Measurements from ENCODE around the gene ERBB4. TPM values are rescaled to one million over a fixed set of nuclear protein-coding genes. Genes with fewer than 3 reads are reported as not detected.
"Not testable (repeated sequence)": the region's sequence is repeated elsewhere in the genome, so short reads cannot be mapped to it uniquely, and the experiment has no call there.

The ERBB4 gene
- total RNA-seq, 1 donor = 5.8 TPM

DNA sequence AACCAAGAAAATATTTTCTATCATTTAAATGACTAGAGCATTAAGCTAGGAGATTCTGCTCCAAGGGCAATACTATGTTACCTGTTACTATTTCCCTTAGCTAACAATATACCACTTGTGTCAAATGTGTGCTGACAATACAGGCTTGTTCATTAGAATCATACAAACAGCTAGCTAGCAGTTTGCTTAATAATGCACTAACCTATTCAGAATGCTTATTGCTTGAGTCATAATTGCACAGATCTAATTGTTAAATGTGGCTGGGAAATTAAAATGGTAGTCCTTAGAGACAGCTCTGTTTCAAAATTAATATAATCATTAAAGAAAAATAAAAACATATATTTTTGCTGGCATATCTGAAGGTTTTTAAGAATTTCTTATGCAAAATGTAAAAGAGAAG lies 344.2 kb downstream of the ERBB4 start:
- no peak overlapping the region for H3K4me3 ChIP-seq (ENCODE audit: low read depth, low read length)
- TF ChIP-seq CTCF (IDR thresholded peaks at IDR 0.05; ENCODE audit: insufficient read depth, low read length) = no peak
- no peak for DNase-seq (ENCODE audit: low read depth)

GRCh38 chr2:212193803-212194202 lies 344.8 kb downstream of the ERBB4 start:
- TF ChIP-seq CTCF (IDR thresholded peaks at IDR 0.05; ENCODE audit: insufficient read depth, low read length) = no peak
- DNase-seq (ENCODE audit: low read depth) = no peak

DNA sequence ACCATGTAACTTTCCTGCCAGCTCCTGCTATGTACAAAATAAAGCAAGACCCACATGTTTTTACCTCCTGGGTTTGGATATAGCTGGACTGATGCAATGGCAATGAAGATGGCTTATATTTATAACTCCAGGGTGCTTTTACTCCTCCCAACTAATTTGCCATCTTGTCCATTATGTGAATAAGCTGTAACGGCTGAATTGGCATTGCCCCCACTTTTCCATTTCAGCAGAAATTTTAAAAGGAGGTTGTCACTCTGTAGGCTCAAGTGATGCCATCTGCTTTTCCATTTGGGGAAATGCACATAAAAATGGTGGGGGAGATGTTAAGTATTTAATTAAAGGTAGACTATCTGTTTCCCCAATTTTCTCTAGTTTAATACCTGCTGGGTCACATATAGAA lies 345.5 kb downstream of the ERBB4 start:
- TF ChIP-seq CTCF (IDR thresholded peaks at IDR 0.05; ENCODE audit: insufficient read depth, low read length) = no peak

More at GRCh38 chr2:212193803-212194202, 344.8 kb downstream of the ERBB4 start:
- H3K4me3 ChIP-seq (ENCODE audit: low read depth, low read length) = no peak overlapping the region

DNA sequence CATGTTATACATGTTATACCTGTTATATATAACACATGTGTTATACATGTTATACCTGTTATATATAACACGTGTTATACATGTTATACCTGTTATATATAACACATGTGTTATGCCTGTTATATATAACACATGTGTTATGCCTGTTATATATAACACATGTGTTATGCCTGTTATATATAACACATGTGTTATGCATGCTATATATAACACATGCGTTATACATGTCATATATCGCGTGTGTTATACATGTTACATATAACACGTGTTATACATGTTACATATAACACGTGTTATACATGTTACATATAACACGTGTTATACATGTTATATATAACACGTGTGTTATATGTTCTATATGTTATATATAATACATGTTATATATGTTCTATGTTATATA lies 347.2 kb downstream of the ERBB4 start:
- H3K4me3 ChIP-seq (ENCODE audit: low read depth, low read length) = not testable (repeated sequence)

More for the DNA sequence above, 345.5 kb downstream of the ERBB4 start:
- H3K4me3 ChIP-seq (ENCODE audit: low read depth, low read length) = no peak overlapping the region
- DNase-seq (ENCODE audit: low read depth) = no peak

GRCh38 chr2:212186166-212186565 lies 352.4 kb downstream of the ERBB4 start:
- no peak for DNase-seq (ENCODE audit: low read depth)
- no peak overlapping the region for H3K4me3 ChIP-seq (ENCODE audit: low read depth, low read length)
- no peak for TF ChIP-seq CTCF (IDR thresholded peaks at IDR 0.05; ENCODE audit: insufficient read depth, low read length)

More for the DNA sequence above, 347.2 kb downstream of the ERBB4 start:
- not testable (repeated sequence) for DNase-seq (ENCODE audit: low read depth)

DNA sequence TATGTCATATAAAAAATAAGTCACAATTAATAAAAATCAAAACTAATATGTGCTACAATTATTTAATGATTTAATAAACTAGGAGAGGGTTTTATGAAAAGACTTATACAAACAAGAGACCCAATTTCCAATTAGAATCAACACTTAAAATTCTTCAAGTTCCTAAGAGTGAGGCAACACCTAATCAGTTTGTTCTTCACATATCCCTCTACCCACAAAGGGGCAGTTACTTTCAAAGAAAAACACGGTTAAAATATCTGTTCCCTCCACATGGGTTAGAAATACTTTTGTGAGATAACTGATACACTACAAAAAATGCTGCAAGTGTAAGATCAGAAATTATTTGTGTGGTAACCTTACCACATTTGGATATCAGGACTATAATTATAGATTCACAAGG lies 357.0 kb downstream of the ERBB4 start:
- TF ChIP-seq CTCF (IDR thresholded peaks at IDR 0.05; ENCODE audit: insufficient read depth, low read length) = no peak
- no peak for DNase-seq (ENCODE audit: low read depth)
- H3K4me3 ChIP-seq (ENCODE audit: low read depth, low read length) = no peak overlapping the region

DNA sequence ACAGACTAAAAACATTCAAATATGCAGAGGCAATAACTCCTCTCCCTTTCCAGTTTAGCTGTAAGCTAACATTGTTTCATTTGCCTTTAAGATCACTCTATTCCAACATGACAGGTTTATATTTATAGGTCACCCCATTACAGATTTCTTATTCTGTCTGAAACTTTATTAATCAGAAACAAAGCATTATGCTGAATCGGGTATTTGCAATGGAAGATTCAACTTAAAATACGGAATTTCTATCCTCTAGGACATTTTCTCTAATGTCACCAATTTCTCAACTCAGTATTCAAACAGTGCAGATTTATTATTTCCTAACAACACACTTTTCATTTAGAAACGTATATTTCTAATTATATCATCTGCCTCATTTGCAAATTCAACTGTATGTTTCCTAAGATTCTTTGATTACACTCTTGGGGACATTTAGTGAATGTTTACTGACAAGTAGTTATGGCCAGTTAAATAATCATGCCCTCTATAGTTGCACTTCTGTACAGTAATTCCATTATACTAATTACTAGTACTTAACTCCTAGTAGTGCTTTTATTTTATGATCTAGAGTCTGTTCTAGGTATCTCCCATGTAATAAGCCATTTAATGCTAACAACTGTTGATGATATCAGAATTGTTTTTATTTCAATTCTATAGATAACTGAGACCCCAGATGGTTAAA lies 358.1 kb downstream of the ERBB4 start:
- no peak for TF ChIP-seq CTCF (IDR thresholded peaks at IDR 0.05; ENCODE audit: insufficient read depth, low read length)
- H3K4me3 ChIP-seq (ENCODE audit: low read depth, low read length) = no peak overlapping the region
- DNase-seq (ENCODE audit: low read depth) = no peak

All from fibroblast of the aortic adventitia (primary cell).